ENCODE results near the gene CSNK1G3. TPM values are rescaled to one million over a fixed set of nuclear protein-coding genes. Genes with fewer than 3 reads are reported as not detected.

Gene CSNK1G3
- total RNA-seq, 4 donors from 2014 or later = 43.5 to 60.0 (median 53.2) TPM

- WGBS, 2 donors = 95 to 97% methylated on average over 2 of the region's 2 CpGs
These were observed 73.9 kb downstream of the CSNK1G3 start for GRCh38 chr5:123585871-123586270.

GRCh38 chr5:123594434-123594833, 82.5 kb downstream of the CSNK1G3 start:
- Histone ChIP-seq H3K4me3 (replicated peaks in 1 of 3) (no peak overlapping the region), H3K27me3 (no peaks in the 10 kb centered on the region), H3K9me3 (no peaks in the 10 kb centered on the region), H3K36me3 (no peaks in the 10 kb centered on the region), H3K4me1 (no peaks in the 10 kb centered on the region), H3K27ac (no peak overlapping the region)
- intact Hi-C loops (cut with DNase I) = no loop called here
- TF ChIP-seq CTCF (IDR thresholded peaks at IDR 0.05) = no peak
- no peak for TF ChIP-seq POLR2A (IDR thresholded peaks at IDR 0.05)
- no peak for DNase-seq

More at GRCh38 chr5:123585871-123586270, 73.9 kb downstream of the CSNK1G3 start:
- DNase-seq = no peak
- Histone ChIP-seq H3K36me3 (no peaks in the 10 kb centered on the region), H3K27ac (no peak overlapping the region), H3K9me3 (no peaks in the 10 kb centered on the region), H3K27me3 (no peaks in the 10 kb centered on the region), H3K4me3 (replicated peaks in 1 of 3) (no peak overlapping the region), H3K4me1 (no peaks in the 10 kb centered on the region)
- intact Hi-C loops (cut with DNase I) = no loop called here
- TF ChIP-seq POLR2A (IDR thresholded peaks at IDR 0.05) (no peak), CTCF (IDR thresholded peaks at IDR 0.05) (no peak)

GRCh38 chr5:123597018-123597417, 85.0 kb downstream of the CSNK1G3 start:
- no peak for TF ChIP-seq POLR2A (IDR thresholded peaks at IDR 0.05)
- TF ChIP-seq CTCF (IDR thresholded peaks at IDR 0.05) = no peak
- no peaks in the 10 kb centered on the region for H3K27me3 ChIP-seq
- H3K9me3 ChIP-seq = no peaks in the 10 kb centered on the region
- no peaks in the 10 kb centered on the region for H3K4me1 ChIP-seq
- WGBS, 2 donors = 94 to 98% methylated on average over 1 of the region's 1 CpG
- intact Hi-C loops (cut with DNase I) = no loop called here
- no peak overlapping the region for H3K4me3 ChIP-seq (replicated peaks in 1 of 3)
- no peak for DNase-seq
- H3K27ac ChIP-seq = no peak overlapping the region
- no peaks in the 10 kb centered on the region for H3K36me3 ChIP-seq

GRCh38 chr5:123598028-123598689, 86.2 kb downstream of the CSNK1G3 start:
- Histone ChIP-seq H3K4me1 (no peaks in the 10 kb centered on the region), H3K27ac (no peak overlapping the region), H3K27me3 (no peaks in the 10 kb centered on the region), H3K4me3 (replicated peaks in 1 of 3) (no peak overlapping the region), H3K36me3 (no peaks in the 10 kb centered on the region), H3K9me3 (no peaks in the 10 kb centered on the region)
- no peak for DNase-seq
- TF ChIP-seq POLR2A (IDR thresholded peaks at IDR 0.05) = no peak
- no peak for TF ChIP-seq CTCF (IDR thresholded peaks at IDR 0.05)
- intact Hi-C loops (cut with DNase I) = no loop called here
- WGBS, 2 donors = 84 to 89% methylated on average over 5 of the region's 5 CpGs

GRCh38 chr5:123599171-123599570, 87.2 kb downstream of the CSNK1G3 start:
- no peak overlapping the region for H3K27ac ChIP-seq
- H3K4me1 ChIP-seq = no peaks in the 10 kb centered on the region
- intact Hi-C loops (cut with DNase I) = no loop called here
- H3K4me3 ChIP-seq (replicated peaks in 1 of 3) = no peak overlapping the region
- TF ChIP-seq POLR2A (IDR thresholded peaks at IDR 0.05) = no peak
- no peak for TF ChIP-seq CTCF (IDR thresholded peaks at IDR 0.05)
- WGBS, 2 donors = 78% methylated on average over 2 of the region's 2 CpGs
- no peaks in the 10 kb centered on the region for H3K27me3 ChIP-seq
- no peaks in the 10 kb centered on the region for H3K9me3 ChIP-seq
- no peaks in the 10 kb centered on the region for H3K36me3 ChIP-seq
- DNase-seq = no peak
